HG02678 (cell line): ENCODE data around the gene ZNF668.
"Not testable (repeated sequence)": the region's sequence is repeated elsewhere in the genome, so short reads cannot be mapped to it uniquely, and the experiment has no call there.

Experiments
- ATAC-seq: cut with Tn5 transposase; IDR thresholded peaks from one replicate; pipeline ENCODE4 v1.9.1; 2021; ENCODE audit warnings: mild to moderate bottlenecking, moderate library complexity; ENCODE audit not compliant: unreplicated experiment

ZNF668 gene

DNA sequence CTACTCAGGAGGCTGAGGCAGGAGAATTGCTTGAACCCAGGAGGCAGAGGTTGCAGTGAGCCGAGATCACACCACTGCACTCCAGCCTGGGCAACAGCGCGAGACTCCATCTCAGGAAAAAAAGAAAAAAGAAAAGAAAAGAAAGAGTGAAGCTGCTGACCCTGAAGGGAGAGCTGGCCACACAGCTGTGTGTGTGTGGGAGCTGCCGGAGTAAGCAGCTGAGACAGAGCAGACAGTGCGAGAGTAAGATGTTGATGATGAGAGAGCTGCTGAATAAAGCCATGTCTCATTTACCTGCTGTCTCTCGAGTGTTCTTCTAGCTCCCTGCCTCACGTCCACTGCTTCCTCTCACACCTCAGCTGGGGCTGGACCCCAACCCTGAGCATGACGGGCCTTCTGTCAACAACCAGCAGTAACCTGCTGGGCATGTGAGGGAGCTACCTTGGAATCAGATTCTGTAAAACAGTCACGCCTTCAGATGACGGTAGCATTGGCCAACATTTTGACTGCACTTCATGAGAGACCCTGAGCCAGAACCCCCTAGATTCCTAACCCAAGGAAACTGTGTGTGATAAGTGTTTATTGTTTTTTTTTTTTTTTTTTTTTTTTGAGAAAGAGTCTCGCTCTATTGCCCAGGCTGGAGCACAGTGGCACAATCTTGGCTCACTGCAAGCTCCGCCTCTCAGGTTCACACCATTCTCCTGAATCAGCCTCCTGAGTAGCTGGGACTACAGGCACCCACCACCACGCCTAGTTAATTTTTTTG is 27.0 kb upstream of the ZNF668 start:
- not testable (repeated sequence) for ATAC-seq

DNA sequence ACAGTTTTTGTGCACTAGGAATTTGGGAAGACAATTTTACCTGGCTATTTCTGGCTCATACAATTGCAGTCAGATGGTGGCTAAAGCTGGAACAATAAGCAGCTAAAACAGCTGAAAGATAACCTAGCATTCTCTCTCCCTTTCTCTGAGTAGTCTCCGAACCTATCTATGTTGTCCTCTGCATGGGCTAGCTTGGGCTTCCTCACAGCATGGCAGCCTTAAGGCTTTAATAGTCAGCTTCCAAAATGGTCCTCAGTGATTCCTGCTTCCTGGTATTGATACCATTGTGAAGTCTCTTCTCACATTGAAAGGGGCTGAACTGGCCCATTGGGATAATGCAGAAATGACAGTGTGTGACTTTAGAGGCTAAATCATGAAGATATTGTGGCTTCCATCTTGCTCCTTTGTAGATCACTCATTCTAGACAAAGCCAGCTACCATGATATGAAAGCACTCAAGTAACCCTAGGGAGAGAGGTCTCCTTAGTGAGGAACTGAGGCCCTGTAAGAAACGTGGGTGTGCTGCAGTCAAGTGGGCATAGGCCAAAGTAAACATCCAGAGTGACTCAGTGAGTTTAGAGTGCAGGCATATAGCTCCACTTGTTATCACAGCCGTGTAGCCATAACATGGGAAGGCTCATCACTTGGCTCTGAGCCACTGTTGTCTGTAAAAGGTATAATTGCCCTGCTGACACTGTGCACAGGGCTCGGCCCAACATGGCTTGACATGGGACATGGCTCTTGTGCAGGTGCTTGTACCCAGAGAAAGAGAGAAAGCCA is 26.0 kb upstream of the ZNF668 start:
- ATAC-seq: no peak

DNA sequence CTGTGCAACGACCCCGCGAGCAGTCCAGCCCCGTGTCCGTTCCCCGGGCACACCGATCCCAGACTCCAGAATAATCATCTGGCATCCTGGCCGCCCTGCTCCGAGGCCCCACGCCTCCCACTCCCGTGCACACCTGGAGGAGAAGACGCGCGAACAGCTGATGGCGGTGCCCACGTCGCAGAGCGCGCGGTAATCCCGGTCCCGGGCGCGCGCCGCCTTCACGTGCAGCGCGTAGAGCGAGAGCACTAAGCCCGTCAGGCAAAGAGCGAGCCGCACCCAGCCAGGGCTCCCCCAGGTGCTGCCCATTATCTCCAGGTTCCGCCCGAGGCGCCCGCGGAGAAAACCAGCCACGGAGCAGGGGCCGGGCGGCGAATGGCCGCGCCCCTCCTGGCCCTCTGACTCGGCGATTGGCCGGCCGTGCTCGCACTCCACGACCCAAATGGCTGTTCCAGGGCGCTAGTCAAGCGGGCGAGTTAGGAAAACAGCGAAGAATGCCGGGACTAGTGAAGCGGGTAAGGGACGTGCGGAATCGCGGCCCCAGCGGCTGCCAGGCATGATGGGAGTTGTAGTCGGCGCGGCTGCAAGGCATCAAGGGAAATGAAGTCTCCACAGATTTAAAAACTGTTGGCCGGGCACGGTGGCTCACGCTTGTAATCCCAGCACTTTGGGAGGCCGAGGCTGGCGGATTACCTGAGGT is 20.5 kb upstream of the ZNF668 start, which contains the start of gene VKORC1:
TSS of gene VKORC1 (minus strand) at position 374 of the 697 bp plus-strand sequence. CDS start at position 306, 68 bp downstream.
- peak; percentile 90 for ATAC-seq

DNA sequence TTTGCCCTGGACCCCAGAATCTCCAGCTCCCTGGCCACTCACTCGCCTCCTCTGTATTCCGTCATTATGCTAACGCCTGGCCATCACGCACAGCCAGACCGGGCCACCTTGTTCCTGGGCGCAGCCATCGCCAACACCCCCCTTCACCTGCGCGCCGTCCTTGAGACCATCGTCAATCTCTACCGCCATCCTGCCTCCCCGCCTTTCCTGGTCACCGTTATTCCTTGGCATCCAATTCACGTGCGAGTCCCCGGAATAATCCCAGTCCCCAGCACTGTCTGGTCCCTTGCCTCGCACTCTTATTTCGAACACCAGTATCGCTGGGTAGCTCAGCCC is 20.0 kb upstream of the ZNF668 start:
- peak; percentile 8 for ATAC-seq

DNA sequence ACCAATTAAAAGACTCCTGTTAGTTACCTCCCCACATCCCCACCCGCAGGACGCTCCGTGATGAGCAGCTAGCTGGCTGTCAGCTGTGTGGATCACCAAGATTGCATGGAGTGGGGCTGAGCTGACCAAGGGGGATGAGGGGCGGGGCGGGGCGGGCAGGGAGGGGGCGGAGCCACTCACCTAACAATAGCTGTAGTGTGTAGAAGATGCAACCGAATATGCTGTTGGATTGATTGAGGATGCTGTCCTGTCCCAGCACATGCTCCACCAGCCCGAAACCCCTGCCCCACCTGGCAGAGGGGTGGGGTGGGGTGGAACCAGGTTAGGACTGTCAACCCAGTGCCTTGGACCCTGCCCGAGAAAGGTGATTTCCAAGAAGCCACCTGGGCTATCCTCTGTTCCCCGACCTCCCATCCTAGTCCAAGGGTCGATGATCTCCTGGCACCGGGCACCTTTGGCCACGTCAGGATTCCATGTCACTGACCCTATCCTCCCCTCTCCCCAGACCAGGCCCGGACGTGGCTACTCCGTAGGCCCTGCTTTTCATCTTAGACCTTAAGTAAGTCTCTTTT is 19.2 kb upstream of the ZNF668 start:
- no peak for ATAC-seq

DNA sequence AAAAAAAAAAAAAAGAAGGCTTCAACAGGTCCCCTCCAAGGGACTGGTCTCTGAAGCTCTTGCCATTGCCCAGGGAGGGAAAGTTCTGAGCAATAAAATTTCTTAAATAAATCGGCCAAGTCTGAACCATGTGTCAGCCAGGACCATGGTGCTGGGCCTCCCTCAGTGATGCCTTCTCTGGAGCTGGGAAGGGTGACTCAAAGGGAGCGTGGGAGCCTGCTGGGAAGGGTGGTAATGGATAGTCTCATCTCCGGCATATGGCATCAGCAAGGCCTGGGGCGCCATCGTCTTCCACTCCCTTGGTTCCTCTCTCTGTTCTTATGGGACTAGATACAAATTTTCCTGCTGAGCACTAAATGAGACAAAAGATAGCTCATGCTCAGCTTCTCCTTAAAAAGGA is 18.3 kb upstream of the ZNF668 start:
- ATAC-seq: no peak

DNA sequence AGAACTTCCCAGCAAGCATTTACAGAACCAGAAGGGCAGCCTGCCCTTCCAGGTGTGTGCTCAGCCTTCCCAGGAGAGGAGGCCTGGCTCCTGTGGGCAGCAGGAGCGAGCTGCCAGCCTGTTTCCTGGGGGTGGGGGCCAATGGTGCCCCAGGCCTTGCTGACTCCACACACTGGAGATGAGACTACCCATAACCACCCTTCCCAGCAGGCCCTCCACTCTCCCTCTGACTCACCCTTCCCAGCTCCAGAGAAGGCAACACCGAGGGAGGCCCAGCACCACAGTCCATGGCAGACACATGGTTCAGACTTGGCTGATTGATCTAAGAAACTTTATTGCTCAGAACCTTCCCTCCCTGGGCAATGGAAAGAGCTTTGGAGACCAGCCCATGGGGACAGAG is 16.5 kb upstream of the ZNF668 start:
- ATAC-seq: no peak

DNA sequence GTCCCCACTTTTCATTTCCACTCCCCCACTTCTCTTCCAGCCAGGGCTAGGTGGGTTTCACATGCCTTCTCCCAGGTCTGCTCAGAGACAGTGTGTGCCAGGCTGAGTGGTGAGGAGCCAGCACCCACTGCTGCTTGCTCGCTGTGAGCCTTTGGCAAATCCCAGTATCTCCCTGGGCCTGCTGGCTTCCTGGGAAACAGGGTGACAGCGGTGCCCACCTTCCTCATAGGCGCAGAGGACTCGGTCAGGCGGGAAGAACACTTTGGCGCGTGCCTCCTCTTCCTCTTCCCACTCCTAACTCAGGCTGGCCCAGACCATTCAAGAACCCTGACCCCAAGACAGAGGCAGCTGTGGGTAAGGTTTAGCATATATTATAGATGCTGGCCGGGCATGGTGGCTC is 15.2 kb upstream of the ZNF668 start:
- no peak for ATAC-seq

DNA sequence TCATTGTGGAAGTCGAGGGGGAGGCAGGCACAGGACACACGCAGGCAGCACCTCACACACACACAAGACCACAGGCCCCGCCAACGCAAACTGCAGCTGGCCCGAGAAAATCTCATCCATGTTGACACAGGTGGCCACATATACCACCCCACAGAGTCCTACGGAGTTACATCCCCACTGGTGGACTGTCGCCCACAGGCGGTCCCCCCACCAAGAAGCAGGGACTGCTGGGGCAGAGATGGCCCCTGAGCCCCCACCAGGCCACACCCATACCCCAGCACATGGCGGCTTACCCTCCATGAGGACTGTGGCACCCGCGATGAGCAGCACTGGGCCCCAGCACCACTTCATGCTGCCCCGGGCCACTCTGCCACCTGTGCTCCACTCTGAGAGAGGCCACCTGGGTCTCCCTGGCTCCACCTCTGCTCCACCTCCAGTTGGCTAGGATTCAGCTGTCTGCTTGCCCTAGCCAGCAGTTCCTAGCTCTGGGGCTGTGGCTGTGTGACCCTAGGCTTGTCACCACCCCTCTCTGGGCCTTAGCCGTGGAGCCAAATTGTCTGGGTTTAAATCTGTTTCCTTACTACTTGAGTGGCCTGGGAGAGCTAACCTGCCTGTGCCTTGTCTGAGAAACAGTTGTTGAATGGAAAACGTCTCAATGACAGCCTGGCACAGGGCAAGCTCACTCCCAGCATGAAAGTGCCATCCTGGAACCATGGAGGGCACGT is 14.6 kb upstream of the ZNF668 start, which contains the start of gene PRSS53:
TSS of gene PRSS53 (minus strand) at position 485 of the 725 bp plus-strand sequence. CDS start at position 351, 134 bp downstream.
- ATAC-seq: no peak

DNA sequence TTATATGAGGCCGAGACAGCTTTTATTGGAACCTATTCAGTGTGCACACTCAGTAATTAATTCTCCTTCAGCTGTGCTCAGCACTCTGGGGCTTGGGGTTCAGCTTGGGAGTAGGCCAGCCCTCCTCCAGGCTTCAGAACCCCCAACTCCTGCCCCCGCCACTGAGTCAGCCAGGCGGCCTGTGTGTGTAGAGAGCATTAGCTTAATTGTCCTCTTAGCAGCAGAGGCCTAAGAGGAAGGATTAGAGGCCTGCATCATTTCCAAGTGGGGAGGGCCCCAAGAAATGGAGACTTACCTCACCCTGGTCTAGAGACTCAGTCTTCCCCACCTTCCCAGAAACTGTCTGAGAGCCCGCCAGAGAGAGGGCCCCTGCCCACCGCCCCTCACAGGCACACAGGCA is 13.9 kb upstream of the ZNF668 start:
- ATAC-seq: no peak

DNA sequence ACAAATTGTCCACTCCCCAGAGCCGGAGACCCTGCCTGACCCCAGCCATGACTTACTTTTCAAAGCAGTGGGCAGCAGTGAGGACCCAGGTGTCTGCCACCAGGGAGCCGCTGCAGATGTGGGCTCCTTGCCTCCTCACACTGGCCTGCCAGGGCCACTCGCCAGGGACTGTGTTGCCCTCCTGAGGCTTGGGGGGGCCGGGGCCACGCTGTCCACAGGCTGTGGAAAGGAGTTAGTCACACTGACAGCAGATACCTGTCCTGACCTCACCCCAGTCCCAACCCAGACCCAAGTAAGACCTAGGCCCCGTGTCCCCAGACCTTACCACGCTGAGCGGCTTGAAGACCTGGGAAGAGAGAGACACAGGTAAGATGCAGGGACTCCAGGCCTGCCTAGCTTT is 13.4 kb upstream of the ZNF668 start:
- ATAC-seq: no peak

DNA sequence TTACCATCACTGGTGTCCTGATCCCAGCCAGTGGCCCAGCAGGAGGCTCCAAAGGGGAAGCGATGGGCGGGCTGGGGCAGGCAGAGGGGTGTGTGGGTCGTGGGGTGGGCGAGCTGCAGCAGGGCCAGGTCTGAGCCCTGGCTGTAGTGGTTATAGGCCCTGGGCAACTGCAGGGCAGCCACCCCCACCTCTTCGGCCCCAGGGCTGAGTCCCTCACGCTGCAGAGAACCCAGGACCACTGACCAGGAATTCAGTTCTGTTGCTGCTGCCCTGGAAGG is 12.5 kb upstream of the ZNF668 start:
- ATAC-seq: no peak

DNA sequence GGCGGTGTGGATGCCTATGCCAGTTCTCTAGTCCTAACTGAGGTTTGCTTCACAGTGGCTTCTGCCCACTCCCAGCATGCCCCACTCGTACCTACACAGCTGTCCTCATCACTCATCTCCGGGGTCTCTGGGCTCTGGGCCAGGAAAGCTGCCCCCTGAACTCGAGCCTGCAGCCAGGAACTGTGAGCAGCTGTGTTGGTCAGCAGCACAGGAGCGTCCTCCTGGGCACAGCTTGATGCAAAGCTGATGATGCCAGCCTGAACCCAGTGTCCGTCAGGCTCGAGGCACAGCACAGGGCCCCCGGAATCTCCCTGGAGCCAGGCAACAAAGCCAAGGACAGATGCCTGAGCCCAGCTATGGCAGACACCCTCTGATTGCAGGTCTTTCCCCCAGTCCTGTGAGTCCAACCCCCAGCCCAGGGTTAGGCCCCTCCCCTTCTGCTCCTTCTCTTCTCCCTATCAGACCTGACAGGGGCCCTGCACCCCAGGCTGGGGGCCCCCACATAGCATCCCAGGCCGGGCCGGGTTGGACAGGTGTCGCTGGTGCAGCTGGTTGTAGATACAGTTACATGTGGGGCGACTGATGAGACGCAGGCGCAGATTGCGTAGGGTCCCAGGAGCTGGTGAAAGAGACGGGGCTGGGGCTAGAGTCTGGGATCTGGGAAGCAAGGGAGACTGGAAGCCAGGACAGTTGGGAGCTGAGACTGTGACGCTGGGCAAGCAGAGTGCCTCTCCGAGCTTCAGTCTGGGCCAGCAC is 12.0 kb upstream of the ZNF668 start:
- no peak for ATAC-seq

DNA sequence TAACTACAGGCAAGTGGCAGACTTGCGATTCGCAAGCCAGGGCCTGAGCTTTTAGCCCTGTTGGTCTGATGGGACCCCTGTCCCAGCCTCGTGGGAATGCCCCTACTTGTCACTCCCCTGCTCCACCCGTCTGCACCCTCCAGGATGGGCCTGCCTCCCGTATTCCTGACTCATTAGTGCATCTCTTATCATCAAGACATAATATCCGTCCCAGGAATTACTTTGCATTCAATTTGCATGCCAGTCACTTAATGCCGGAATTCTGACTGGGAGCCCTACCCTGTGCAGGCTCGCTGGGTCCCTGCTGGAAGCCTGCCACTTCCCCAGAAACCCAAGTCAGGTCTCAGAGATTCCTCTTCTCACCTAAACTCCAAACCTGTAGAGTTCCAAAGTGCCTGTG is 11.4 kb upstream of the ZNF668 start:
- ATAC-seq: no peak

DNA sequence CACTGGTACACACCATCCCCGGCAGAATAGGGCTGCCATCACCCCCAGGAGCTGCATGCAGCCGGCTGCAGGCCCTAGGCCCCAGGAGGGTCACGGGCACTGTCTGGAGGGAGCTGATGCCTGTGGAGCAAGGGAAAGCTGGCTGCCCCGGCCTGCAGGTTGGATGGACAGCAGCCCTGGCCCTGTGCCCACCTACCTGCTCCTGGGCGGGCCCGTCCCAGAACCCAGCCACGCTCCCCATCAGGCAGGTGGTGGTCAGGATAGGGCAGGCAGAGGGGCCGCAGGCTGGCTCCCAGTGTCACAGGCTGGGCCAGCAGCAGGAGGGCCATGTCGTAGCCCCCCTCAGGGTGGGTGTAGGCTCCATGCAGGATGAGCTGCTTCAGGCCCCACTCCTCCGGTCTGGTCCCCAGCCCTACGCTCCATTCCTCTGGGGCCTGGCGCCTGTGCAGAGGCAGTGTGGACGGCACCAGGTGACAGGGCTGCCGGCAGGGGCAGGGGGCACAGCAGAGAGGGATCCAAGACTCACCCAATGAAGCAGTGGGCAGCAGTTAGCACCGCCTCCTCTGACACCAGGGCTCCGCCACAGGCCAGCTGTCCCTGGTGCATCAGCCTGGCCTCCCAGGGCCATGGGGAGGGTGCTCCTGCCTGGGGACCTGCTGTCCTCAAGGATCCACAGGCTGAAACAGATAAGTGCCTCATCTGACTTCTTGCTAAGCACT is 10.7 kb upstream of the ZNF668 start:
- ATAC-seq: no peak

DNA sequence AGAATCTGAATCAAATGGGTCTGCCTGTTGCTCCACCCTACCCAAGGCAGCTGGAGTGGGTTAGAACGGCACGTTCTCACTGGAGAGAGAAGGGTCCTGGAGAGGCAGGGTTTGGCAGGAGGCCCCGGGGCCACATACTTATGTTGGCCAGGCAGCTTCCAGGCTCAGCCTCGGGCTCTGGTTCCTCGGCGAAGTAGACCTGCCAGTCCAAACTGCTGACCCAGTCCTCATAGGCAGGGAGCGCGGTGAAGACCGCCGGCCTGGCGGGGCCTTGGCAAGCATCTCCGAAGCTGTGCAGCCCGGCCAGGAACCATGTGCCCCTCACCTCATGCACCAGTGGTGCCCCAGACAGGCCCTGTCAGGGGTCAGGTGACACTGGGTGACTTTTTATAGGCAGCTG is 9.9 kb upstream of the ZNF668 start:
- ATAC-seq: no peak

DNA sequence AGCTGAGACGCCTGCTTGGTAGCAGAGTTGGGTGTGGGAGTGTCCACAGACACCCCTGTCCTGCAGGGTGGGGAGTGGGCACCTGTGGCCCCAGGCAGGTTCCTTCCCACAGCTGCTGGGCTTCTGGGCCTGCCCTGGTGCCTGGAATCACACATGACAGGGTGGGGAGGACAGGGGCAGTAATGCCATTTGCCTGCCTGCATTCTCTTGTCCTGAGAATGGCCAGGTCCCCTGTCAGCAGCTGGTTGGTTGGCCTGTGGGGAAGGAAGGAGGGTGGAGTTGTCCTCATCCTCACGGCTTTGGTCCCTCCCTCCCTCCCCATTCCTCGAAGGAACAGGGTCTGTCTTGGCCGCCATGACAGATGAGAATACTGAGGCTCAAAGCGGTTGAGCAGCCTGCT is 9.5 kb upstream of the ZNF668 start:
- no peak for ATAC-seq

DNA sequence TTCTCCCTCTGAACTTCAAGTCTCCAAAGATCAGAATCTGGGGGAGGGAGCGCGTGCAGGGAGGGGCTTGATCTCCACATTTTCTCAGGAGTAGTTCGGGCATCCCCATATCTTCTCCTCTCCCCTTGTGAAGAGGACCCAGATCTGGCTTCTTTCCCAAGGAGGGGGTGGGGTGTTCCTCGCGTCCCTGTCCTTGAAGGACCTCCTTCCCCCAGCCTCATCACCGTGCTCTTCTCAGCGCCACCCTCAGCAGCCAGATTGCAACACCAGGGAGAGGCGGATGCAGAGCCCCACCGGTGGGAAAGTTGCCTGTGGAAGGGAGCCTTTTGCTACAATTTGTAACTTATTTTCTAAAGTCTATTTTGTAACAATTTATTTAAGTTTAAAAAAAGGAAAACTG is 9.0 kb upstream of the ZNF668 start:
- ATAC-seq: no peak

DNA sequence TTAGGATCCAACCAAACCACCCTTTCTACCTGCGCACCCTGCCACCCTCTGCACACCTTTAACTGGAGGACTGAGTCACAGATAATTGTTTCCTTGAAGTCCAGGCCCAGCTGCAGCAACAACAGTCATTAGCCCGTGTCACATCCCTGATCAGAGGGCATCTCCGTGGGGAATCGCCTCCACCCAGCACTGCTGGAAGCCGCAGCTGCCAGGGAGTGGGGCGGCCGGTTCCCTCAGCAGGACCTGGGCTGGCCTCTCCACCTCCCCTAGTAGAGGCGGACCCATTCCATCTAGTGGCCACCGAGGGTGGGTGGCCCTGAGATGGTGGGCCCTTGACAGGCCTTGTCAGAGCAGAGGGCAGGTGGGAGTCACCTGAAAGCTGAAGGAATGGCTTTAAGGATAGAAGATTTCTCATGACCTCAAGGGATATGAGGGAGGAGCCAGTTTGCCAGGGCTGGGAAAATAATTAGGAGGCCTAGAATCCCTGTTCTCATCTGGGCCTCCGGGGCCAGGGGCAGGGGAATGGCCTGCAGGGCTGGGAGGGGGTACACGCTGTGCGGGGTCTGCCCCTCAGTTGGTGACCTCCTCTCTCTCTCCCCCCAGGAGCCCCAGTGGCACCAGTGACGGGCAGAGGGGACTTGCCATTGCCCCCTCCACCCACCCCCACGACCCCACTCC is 8.5 kb upstream of the ZNF668 start:
- ATAC-seq: no peak
